ENCODE data around the gene GAL.

GAL gene

GRCh38 chr11:68680541-68681231 is 3.7 kb upstream of the GAL start:
- DNase-seq (ENCODE audit: low read depth): no peak

- no peak for DNase-seq (ENCODE audit: low read depth)
Measured at GRCh38 chr11:68682531-68682961, 1.8 kb upstream of the GAL start.

GRCh38 chr11:68683121-68683520 is 1.2 kb upstream of the GAL start:
- no peak for DNase-seq (ENCODE audit: low read depth)

- no peak for DNase-seq (ENCODE audit: low read depth)
Measured at GRCh38 chr11:68683536-68684384, 584 bp upstream of the GAL start.

- no peak for DNase-seq (ENCODE audit: low read depth)
Measured at GRCh38 chr11:68685656-68686380, 1.5 kb downstream of the GAL start.

- DNase-seq (ENCODE audit: low read depth): no peak
Measured at GRCh38 chr11:68686486-68686885, 2.1 kb downstream of the GAL start.

GRCh38 chr11:68687311-68687710 is 3.0 kb downstream of the GAL start:
- DNase-seq (ENCODE audit: low read depth): no peak

GRCh38 chr11:68687986-68688385 is 3.6 kb downstream of the GAL start:
- no peak for DNase-seq (ENCODE audit: low read depth)

GRCh38 chr11:68688881-68689280 is 4.5 kb downstream of the GAL start:
- no peak for DNase-seq (ENCODE audit: low read depth)

- DNase-seq (ENCODE audit: low read depth): no peak
Measured at GRCh38 chr11:68689737-68690625, 5.6 kb downstream of the GAL start.

- no peak for DNase-seq (ENCODE audit: low read depth)
Measured at GRCh38 chr11:68690671-68691401, 6.5 kb downstream of the GAL start.

- no peak for DNase-seq (ENCODE audit: low read depth)
Measured at GRCh38 chr11:68691402-68691784, 7.0 kb downstream of the GAL start.

- no peak for DNase-seq (ENCODE audit: low read depth)
Measured at GRCh38 chr11:68692115-68692514, 7.8 kb downstream of the GAL start.

GRCh38 chr11:68692871-68693483 is 8.6 kb downstream of the GAL start:
- DNase-seq (ENCODE audit: low read depth): no peak

- DNase-seq (ENCODE audit: low read depth): no peak
Measured at GRCh38 chr11:68693484-68693882, 9.1 kb downstream of the GAL start.

GRCh38 chr11:68694431-68695297 is 10.3 kb downstream of the GAL start:
- DNase-seq (ENCODE audit: low read depth): no peak

- DNase-seq (ENCODE audit: low read depth): no peak
Measured at GRCh38 chr11:68695531-68695930, 11.2 kb downstream of the GAL start.

GRCh38 chr11:68698993-68699392 is 14.6 kb downstream of the GAL start:
- DNase-seq (ENCODE audit: low read depth): no peak

GRCh38 chr11:68704887-68705286 is 20.5 kb downstream of the GAL start:
- DNase-seq (ENCODE audit: low read depth): no peak

- no peak for DNase-seq (ENCODE audit: low read depth)
Measured at GRCh38 chr11:68707527-68707926, 23.2 kb downstream of the GAL start.

Measured in amniotic epithelial cell (primary cell).